A549 (cell line): ENCODE results near the gene SEC14L5. TPM values are rescaled to one million over a fixed set of nuclear protein-coding genes. Genes with fewer than 3 reads are reported as not detected.

Experiments used
- ATAC-seq, 2 experiments: fragments of 200-7000 bp in 1 of 2; fragments of >200 bp in 1 of 2; cut with Nextera tagmentation in 1 of 2; cut with Tn5 transposase in 1 of 2; 3 replicates each; pipeline versions ENCODE4 v1.8.0 to v1.9.1; 2018 to 2020; ENCODE audit warnings: mild to moderate bottlenecking in 1 of 2, moderate library complexity in 1 of 2
- CTCF ChIA-PET: fragments of 300-600 bp; sonication (Branson Sonifier 250); formaldehyde crosslinking; extraction: SDS; loops from one replicate; lab custom pipeline; 2021; ENCODE audit warnings: antibody characterized with exemption, inconsistent platforms; lab: Yijun Ruan, JAX
- POLR2A ChIA-PET: fragments of 350-600 bp; formaldehyde crosslinking; extraction: SDS; loops from one replicate; lab custom pipeline; 2021; ENCODE audit warnings: antibody characterized with exemption, inconsistent platforms; lab: Yijun Ruan, JAX
- DNase-seq, 2 experiments: peaks; one replicate each; pipeline versions ENCODE4 v3.0.0 to v3.0.0-alpha.2; 2011 to 2016; ENCODE audit warnings: low read depth in 1 of 2, low spot score in 1 of 2
- FAIRE-seq: peaks from 2 replicates; lab custom pipeline; 2011; peaks lifted over from hg19 to GRCh38; lab: Jason Lieb, UNC
- H3K27ac ChIP-seq, 2 experiments: fragments of >200 bp; sonication (Bioruptor Twin); formaldehyde crosslinking; 3 replicates each; pipeline ENCODE4 v1.5.1; 2016 to 2017
- H3K4me1 ChIP-seq: fragments of >200 bp; sonication (Bioruptor Twin); formaldehyde crosslinking; 3 replicates; pipeline ENCODE4 v1.6.1; 2016
- H3K4me2 ChIP-seq: fragments of >200 bp; sonication (Bioruptor Twin); formaldehyde crosslinking; 3 replicates; pipeline ENCODE4 v1.6.1; 2016
- H3K4me3 ChIP-seq: fragments of >200 bp; sonication (Bioruptor Twin); formaldehyde crosslinking; 3 replicates; pipeline ENCODE4 v1.5.1; 2016
- H3K9me3 ChIP-seq: fragments of >200 bp; sonication (Bioruptor Twin); formaldehyde crosslinking; 3 replicates; pipeline ENCODE4 v1.6.1; 2016
- CBX2 ChIP-seq: fragments of 200-600 bp; sonication (generic); IDR thresholded peaks from 2 replicates; pipeline ENCODE4 v1.6.1; 2016; ENCODE audit warnings: low read depth, mild to moderate bottlenecking, borderline replicate concordance
- EHMT2 ChIP-seq: fragments of 200-600 bp; sonication (generic); IDR thresholded peaks from 2 replicates; pipeline ENCODE4 v1.6.1; 2016; ENCODE audit warnings: antibody characterized with exemption, low read depth, mild to moderate bottlenecking, moderate library complexity
- EP300 ChIP-seq, 2 experiments: fragments of >200 bp; sonication (Bioruptor Twin); formaldehyde crosslinking; IDR thresholded peaks; 2 replicates in 1 of 2; 3 replicates in 1 of 2; pipeline ENCODE4 v1.6.1; 2016 to 2017
- FOSL2 ChIP-seq, 2 experiments: fragments of 450-650 bp in 1 of 2; fragments of >200 bp in 1 of 2; sonication (Bioruptor Twin) in 1 of 2; formaldehyde crosslinking; IDR thresholded peaks; 2 replicates each; pipeline versions ENCODE4 v1.5.0 to v1.6.1; 2016 to 2020; ENCODE audit warnings: mild to moderate bottlenecking in 1 of 2, moderate library complexity in 1 of 2
- GATA3 ChIP-seq: IDR thresholded peaks from 2 replicates; pipeline ENCODE4 v1.6.1; 2012; ENCODE audit warnings: borderline replicate concordance
- HEYL ChIP-seq: fragments of 250-450 bp; sonication (Bioruptor Pico); IDR thresholded peaks from 2 replicates; pipeline ENCODE4 v1.8.0; 2021; ENCODE audit warnings: mild to moderate bottlenecking, moderate library complexity
- JUNB ChIP-seq: fragments of >200 bp; sonication (Bioruptor Twin); formaldehyde crosslinking; IDR thresholded peaks from 2 replicates; pipeline ENCODE4 v1.6.1; 2016
- NFE2L2 ChIP-seq: fragments of 150-350 bp; conservative IDR thresholded peaks from 2 replicates; pipeline ENCODE4 v1.6.1; 2014; ENCODE audit warnings: low read length
- NR3C1 ChIP-seq: fragments of >200 bp; sonication (Bioruptor Twin); formaldehyde crosslinking; IDR thresholded peaks from 3 replicates; pipeline ENCODE4 v1.6.1; 2017
- POLR2AphosphoS2 ChIP-seq: conservative IDR thresholded peaks from 2 replicates; pipeline ENCODE4 v1.6.1; 2012; ENCODE audit warnings: low read length, improper control_type of control experiment, inconsistent platforms
- RAD21 ChIP-seq, 2 experiments: fragments of >200 bp in 1 of 2; sonication (Bioruptor Twin) in 1 of 2; formaldehyde crosslinking in 1 of 2; IDR thresholded peaks in 1 of 2; conservative IDR thresholded peaks in 1 of 2; 2 replicates in 1 of 2; 3 replicates in 1 of 2; pipeline ENCODE4 v1.6.1; 2012 to 2018; ENCODE audit warnings: inconsistent platforms in 1 of 2
- RARB ChIP-seq: fragments of 250-450 bp; sonication (Bioruptor Pico); IDR thresholded peaks from 2 replicates; pipeline ENCODE4 v1.8.0; 2021; ENCODE audit warnings: mild to moderate bottlenecking, moderate library complexity
- RFX5 ChIP-seq: fragments of 450-650 bp; IDR thresholded peaks from 2 replicates; pipeline ENCODE4 v1.7.1; 2014; ENCODE audit warnings: antibody characterized with exemption, mild to moderate bottlenecking, moderate library complexity
- SREBF2 ChIP-seq: fragments of 450-650 bp; IDR thresholded peaks from 2 replicates; pipeline ENCODE4 v1.6.1; 2014; ENCODE audit warnings: mild to moderate bottlenecking, moderate library complexity
- ZC3H11A ChIP-seq: fragments of 450-650 bp; IDR thresholded peaks from 2 replicates; pipeline ENCODE4 v1.6.1; 2014; ENCODE audit warnings: antibody characterized with exemption, mild to moderate bottlenecking
- ZFP36 ChIP-seq: fragments of 450-650 bp; IDR thresholded peaks from 2 replicates; pipeline ENCODE4 v1.6.1; 2014; ENCODE audit warnings: borderline replicate concordance; ENCODE audit not compliant: partially characterized antibody
- ZNF302 ChIP-seq: fragments of 250-450 bp; sonication (Bioruptor Pico); IDR thresholded peaks from 2 replicates; pipeline ENCODE4 v1.9.0; 2021; ENCODE audit warnings: inconsistent platforms, mild to moderate bottlenecking, moderate library complexity
- ZSCAN20 ChIP-seq: fragments of 250-450 bp; sonication (Bioruptor Pico); IDR thresholded peaks from 2 replicates; pipeline ENCODE4 v1.8.0; 2022; ENCODE audit warnings: mild to moderate bottlenecking, moderate library complexity
- WGBS: methylation state at CpG from one replicate; pipeline ENCODE4 v1.1.6; 2017; ENCODE audit errors: missing lambda C conversion rate; 5-methylcytosine and 5-hydroxymethylcytosine counted together
- polyA plus RNA-seq, 4 experiments: library from polyadenylated mRNA; depleted of rRNA in 3 of 4; stranded (reverse); fragments of >200 nt; fragmentation: RNase III in 1 of 4; extraction: RNeasy Plus Mini Kit Qiagen cat#74134 plus additional on column Dnase treatment in 1 of 4; gene quantifications; 2 replicates in 3 of 4; 3 replicates in 1 of 4; pipeline ENCODE4 v1.2.3, GENCODE V29; 2011 to 2017
- TF ChIP-seq, protein P1 (sequence below): fragments of 450-650 bp; IDR thresholded peaks from 2 replicates; pipeline ENCODE4 v1.6.1; 2014; ENCODE audit warnings: antibody characterized with exemption
- TF ChIP-seq, protein P2 (sequence below): fragments of >200 bp; sonication (Bioruptor Twin); formaldehyde crosslinking; IDR thresholded peaks from 2 replicates; pipeline ENCODE4 v1.6.1; 2016
- TF ChIP-seq, protein P3 (sequence below): fragments of >200 bp; sonication (Bioruptor Twin); formaldehyde crosslinking; IDR thresholded peaks from 3 replicates; pipeline ENCODE4 v1.5.1; 2016
- TF ChIP-seq, protein P4 (sequence below): fragments of 200-600 bp; sonication (generic); IDR thresholded peaks from 2 replicates; pipeline ENCODE4 v1.6.1; 2016; ENCODE audit warnings: antibody characterized with exemption, mild to moderate bottlenecking, moderate library complexity

SEC14L5 gene
- polyA plus RNA-seq, 2 of the 4 experiments (the other 2 are of a cell fraction) = 0.03 to 0.05 TPM

DNA sequence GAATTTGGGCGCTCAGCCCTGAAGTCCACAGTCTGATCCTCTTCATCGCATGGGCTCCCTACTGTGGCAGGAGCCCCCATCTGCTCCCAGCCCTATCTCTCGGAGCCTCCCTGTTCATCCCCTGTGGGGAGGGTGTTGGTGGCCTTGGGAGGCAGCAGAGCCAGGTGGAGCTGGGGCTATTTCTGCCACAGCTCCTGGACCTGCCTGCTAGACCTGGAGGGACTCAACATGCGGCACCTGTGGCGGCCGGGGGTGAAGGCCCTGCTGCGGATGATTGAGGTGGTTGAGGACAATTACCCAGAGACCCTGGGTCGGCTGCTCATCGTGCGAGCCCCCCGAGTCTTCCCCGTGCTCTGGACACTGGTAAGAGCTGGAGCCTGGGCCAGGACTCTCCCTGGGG is 45.1 kb downstream of the SEC14L5 start:
- no peak overlapping the region for H3K27ac ChIP-seq
- no peak for DNase-seq
- CTCF ChIA-PET = interaction anchor here (1.3 to 1.7 kb wide), 2 partner anchors 22 to 47 kb away, joined by 4 read pairs; no protein-coding TSS in a partner anchor
- 0 out of 6 replicates have a peak, but pooled peaks of 1 of the 2 experiments have one; percentile 25 for ATAC-seq
- TF ChIP-seq JUNB = no peak
- no peak for TF ChIP-seq EP300 (IDR thresholded peaks at IDR 0.05)
- no peak for TF ChIP-seq NFE2L2
- no peak for TF ChIP-seq GATA3
- no peak for TF ChIP-seq SREBF2
- TF ChIP-seq EHMT2 = no peak
- TF ChIP-seq, all 56 proteins: peak for 0
- H3K4me3 ChIP-seq = no peak overlapping the region
- H3K4me1 ChIP-seq = no peaks in the 10 kb centered on the region
- no peaks in the 10 kb centered on the region for H3K9me3 ChIP-seq
- no peak for FAIRE-seq
- H3K4me2 ChIP-seq = no peak overlapping the region
- POLR2A ChIA-PET = no interaction called here
- 43% methylated on average over 11 of the region's 12 CpGs for WGBS

DNA sequence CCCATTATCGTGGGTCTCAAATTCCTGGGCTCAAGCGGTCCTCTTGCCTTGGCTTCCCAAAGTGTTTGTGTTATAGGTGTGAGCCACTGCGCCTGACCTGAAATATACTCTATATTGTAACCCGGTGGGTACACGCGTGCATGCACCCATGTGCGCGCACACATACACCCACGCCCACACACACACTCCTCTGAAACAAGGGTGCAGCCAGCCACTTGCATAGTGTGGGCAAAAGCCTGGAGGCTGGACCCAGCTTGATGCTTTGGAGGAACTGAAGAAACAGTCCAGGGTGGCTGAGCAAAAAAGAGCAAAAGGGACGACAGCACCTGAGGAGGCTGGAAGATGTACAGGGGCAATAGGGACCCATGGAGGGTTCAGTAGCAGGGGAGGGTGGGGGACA is 45.7 kb downstream of the SEC14L5 start:
- POLR2A ChIA-PET = no interaction called here
- no peaks in the 10 kb centered on the region for H3K9me3 ChIP-seq
- FAIRE-seq = no peak
- no peak for TF ChIP-seq SREBF2
- TF ChIP-seq, all 56 proteins: peak for 0
- 47% methylated on average over 7 of the region's 10 CpGs for WGBS
- Histone ChIP-seq H3K4me1 (no peaks in the 10 kb centered on the region), H3K4me3 (no peak overlapping the region), H3K4me2 (no peak overlapping the region), H3K27ac (no peak overlapping the region)
- no peak for ATAC-seq
- CTCF ChIA-PET = interaction anchor here (1.3 to 1.7 kb wide), 3 partner anchors 21 to 48 kb away, joined by 3 to 4 read pairs (median 4); no protein-coding TSS in a partner anchor
- no peak for DNase-seq

DNA sequence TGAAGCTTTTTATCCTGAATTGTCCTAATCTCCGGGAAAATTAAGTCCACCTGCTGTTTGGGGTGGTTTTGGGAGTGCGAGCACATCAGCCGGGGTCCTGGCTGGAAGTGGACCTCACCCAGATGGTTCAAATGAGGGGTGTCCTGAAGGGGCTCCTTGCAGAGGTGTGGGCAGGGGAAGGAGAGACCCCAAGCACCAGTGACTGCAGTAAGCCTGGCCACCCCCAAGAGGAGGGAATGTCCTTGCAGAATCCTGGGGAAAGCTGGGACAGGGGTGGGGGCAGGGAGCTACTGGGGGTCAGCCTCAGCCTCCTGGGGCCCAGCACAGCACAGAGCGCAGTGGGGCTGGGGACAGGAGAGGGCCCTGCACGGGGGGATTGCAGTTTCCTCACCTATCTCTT is 46.2 kb downstream of the SEC14L5 start:
- DNase-seq = no peak
- TF ChIP-seq, protein P1, sequence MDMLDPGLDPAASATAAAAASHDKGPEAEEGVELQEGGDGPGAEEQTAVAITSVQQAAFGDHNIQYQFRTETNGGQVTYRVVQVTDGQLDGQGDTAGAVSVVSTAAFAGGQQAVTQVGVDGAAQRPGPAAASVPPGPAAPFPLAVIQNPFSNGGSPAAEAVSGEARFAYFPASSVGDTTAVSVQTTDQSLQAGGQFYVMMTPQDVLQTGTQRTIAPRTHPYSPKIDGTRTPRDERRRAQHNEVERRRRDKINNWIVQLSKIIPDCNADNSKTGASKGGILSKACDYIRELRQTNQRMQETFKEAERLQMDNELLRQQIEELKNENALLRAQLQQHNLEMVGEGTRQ = no peak
- no peak for TF ChIP-seq ZNF302 (CRISPR knock-in tag)
- TF ChIP-seq, protein P2, sequence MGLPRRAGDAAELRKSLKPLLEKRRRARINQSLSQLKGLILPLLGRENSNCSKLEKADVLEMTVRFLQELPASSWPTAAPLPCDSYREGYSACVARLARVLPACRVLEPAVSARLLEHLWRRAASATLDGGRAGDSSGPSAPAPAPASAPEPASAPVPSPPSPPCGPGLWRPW = no peak
- no peak for TF ChIP-seq RARB (CRISPR knock-in tag)
- TF ChIP-seq HEYL (CRISPR knock-in tag) = no peak
- TF ChIP-seq, protein P3, sequence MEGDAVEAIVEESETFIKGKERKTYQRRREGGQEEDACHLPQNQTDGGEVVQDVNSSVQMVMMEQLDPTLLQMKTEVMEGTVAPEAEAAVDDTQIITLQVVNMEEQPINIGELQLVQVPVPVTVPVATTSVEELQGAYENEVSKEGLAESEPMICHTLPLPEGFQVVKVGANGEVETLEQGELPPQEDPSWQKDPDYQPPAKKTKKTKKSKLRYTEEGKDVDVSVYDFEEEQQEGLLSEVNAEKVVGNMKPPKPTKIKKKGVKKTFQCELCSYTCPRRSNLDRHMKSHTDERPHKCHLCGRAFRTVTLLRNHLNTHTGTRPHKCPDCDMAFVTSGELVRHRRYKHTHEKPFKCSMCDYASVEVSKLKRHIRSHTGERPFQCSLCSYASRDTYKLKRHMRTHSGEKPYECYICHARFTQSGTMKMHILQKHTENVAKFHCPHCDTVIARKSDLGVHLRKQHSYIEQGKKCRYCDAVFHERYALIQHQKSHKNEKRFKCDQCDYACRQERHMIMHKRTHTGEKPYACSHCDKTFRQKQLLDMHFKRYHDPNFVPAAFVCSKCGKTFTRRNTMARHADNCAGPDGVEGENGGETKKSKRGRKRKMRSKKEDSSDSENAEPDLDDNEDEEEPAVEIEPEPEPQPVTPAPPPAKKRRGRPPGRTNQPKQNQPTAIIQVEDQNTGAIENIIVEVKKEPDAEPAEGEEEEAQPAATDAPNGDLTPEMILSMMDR = no peak
- TF ChIP-seq RFX5 = no peak
- TF ChIP-seq, protein P4, sequence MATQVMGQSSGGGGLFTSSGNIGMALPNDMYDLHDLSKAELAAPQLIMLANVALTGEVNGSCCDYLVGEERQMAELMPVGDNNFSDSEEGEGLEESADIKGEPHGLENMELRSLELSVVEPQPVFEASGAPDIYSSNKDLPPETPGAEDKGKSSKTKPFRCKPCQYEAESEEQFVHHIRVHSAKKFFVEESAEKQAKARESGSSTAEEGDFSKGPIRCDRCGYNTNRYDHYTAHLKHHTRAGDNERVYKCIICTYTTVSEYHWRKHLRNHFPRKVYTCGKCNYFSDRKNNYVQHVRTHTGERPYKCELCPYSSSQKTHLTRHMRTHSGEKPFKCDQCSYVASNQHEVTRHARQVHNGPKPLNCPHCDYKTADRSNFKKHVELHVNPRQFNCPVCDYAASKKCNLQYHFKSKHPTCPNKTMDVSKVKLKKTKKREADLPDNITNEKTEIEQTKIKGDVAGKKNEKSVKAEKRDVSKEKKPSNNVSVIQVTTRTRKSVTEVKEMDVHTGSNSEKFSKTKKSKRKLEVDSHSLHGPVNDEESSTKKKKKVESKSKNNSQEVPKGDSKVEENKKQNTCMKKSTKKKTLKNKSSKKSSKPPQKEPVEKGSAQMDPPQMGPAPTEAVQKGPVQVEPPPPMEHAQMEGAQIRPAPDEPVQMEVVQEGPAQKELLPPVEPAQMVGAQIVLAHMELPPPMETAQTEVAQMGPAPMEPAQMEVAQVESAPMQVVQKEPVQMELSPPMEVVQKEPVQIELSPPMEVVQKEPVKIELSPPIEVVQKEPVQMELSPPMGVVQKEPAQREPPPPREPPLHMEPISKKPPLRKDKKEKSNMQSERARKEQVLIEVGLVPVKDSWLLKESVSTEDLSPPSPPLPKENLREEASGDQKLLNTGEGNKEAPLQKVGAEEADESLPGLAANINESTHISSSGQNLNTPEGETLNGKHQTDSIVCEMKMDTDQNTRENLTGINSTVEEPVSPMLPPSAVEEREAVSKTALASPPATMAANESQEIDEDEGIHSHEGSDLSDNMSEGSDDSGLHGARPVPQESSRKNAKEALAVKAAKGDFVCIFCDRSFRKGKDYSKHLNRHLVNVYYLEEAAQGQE = no peak
- TF ChIP-seq EP300 (IDR thresholded peaks at IDR 0.05) = no peak
- TF ChIP-seq NR3C1 = no peak
- no peak for TF ChIP-seq FOSL2 (IDR thresholded peaks at IDR 0.05)
- TF ChIP-seq FOSL2 (CRISPR knock-in tag; IDR thresholded peaks at IDR 0.05) = no peak
- TF ChIP-seq RAD21 (conservative IDR thresholded peaks at IDR 0.05 in 1 of 2, IDR thresholded peaks at IDR 0.05 in 1 of 2) = no peak
- no peak for TF ChIP-seq ZC3H11A
- no peak for TF ChIP-seq ZSCAN20
- no peak for TF ChIP-seq ZFP36
- TF ChIP-seq CBX2 = no peak
- TF ChIP-seq SREBF2 = no peak
- TF ChIP-seq POLR2AphosphoS2 = no peak
- TF ChIP-seq, all 56 proteins: peak for 0
- FAIRE-seq = no peak
- POLR2A ChIA-PET = no interaction called here
- CTCF ChIA-PET = interaction anchor here (1.3 kb wide), 2 partner anchors 21 to 48 kb away, joined by 3 to 4 read pairs; no protein-coding TSS in a partner anchor
- H3K4me3 ChIP-seq = no peak overlapping the region
- no peak overlapping the region for H3K27ac ChIP-seq
- 56% methylated on average over 5 of the region's 5 CpGs for WGBS
- H3K4me1 ChIP-seq = no peaks in the 10 kb centered on the region
- ATAC-seq = no peak
- no peak overlapping the region for H3K4me2 ChIP-seq
- no peaks in the 10 kb centered on the region for H3K9me3 ChIP-seq
